ENCODE data around the gene GCNT2.
A peak's percentile ranks its signal among the peaks of the same experiment; 100 is the strongest.
"Not testable (repeated sequence)": the region's sequence is repeated elsewhere in the genome, so short reads cannot be mapped to it uniquely, and the experiment has no call there.

Gene GCNT2

GRCh38 chr6:10528158-10528981 is 7.2 kb downstream of the GCNT2 start:
- Histone ChIP-seq H3K27ac (ENCODE audit: low read depth, low read length, poor library complexity, severe bottlenecking) (peak overlapping the region; percentile 95), H3K9ac (ENCODE audit: low read length) (peak overlapping the region; percentile 81)

DNA sequence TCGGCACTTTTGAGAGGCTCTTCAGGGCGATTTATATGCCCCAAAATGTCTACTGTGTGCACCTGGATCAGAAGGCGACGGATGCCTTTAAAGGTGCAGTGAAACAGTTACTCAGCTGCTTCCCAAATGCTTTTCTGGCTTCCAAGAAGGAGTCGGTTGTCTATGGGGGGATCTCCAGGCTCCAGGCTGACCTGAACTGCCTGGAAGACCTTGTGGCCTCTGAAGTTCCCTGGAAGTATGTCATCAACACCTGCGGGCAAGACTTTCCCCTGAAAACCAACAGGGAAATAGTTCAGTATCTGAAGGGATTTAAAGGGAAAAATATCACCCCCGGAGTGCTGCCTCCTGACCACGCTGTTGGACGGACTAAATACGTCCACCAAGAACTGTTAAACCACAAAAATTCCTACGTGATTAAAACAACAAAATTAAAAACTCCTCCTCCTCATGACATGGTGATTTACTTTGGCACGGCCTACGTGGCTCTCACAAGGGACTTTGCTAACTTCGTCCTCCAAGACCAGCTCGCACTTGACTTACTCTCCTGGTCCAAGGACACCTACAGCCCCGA is 8.2 kb downstream of the GCNT2 start:
- Histone ChIP-seq H3K9me2 (ENCODE audit: low read depth, low read length) (no peaks in the 10 kb centered on the region), H3K4me3 (ENCODE audit: low read depth, low read length, poor library complexity, severe bottlenecking) (peak overlapping the region; percentile 90), H3K36me3 (ENCODE audit: insufficient read depth, low read length) (peaks cover 4% of the 10 kb centered on the region; the same call in 1 of the 2 replicates), H3K9ac (ENCODE audit: low read length) (peak overlapping the region; percentile 81), H3K79me2 (ENCODE audit: insufficient read depth, low read length) (peaks cover 31% of the 10 kb centered on the region), H2AFZ (ENCODE audit: low read length) (no peak overlapping the region), H4K20me1 (ENCODE audit: insufficient read depth, low read length) (no peaks in the 10 kb centered on the region), H3K27ac (ENCODE audit: low read depth, low read length, poor library complexity, severe bottlenecking) (peak overlapping the region; percentile 95), H3K27me3 (ENCODE audit: insufficient read depth, low read length) (no peaks in the 10 kb centered on the region), H3K4me1 (ENCODE audit: insufficient read depth, low read length, severe bottlenecking) (peaks cover 58% of the 10 kb centered on the region), H3F3A (ENCODE audit: insufficient read depth, low read length) (peaks cover 9% of the 10 kb centered on the region; the same call in 1 of the 2 replicates), H3K9me3 (ENCODE audit: low read length) (no peaks in the 10 kb centered on the region), H3K4me2 (ENCODE audit: low read length) (peak overlapping the region; percentile 98)
- no peak for TF ChIP-seq EZH2 (IDR thresholded peaks at IDR 0.05; ENCODE audit: borderline replicate concordance, low read length)
- TF ChIP-seq CTCF (IDR thresholded peaks at IDR 0.05; ENCODE audit: low read length): no peak

More at GRCh38 chr6:10528158-10528981, 7.2 kb downstream of the GCNT2 start:
- Histone ChIP-seq H3K27me3 (ENCODE audit: insufficient read depth, low read length) (no peaks in the 10 kb centered on the region), H3K4me1 (ENCODE audit: insufficient read depth, low read length, severe bottlenecking) (peaks cover 49% of the 10 kb centered on the region), H3K9me3 (ENCODE audit: low read length) (no peaks in the 10 kb centered on the region), H3K9me2 (ENCODE audit: low read depth, low read length) (no peaks in the 10 kb centered on the region), H3K79me2 (ENCODE audit: insufficient read depth, low read length) (peaks cover 31% of the 10 kb centered on the region), H3F3A (ENCODE audit: insufficient read depth, low read length) (peaks cover 9% of the 10 kb centered on the region; the same call in 1 of the 2 replicates), H4K20me1 (ENCODE audit: insufficient read depth, low read length) (no peaks in the 10 kb centered on the region), H2AFZ (ENCODE audit: low read length) (peak overlapping the region; percentile 26; the same call in 1 of the 2 replicates), H3K4me2 (ENCODE audit: low read length) (peak overlapping the region; percentile 98), H3K4me3 (ENCODE audit: low read depth, low read length, poor library complexity, severe bottlenecking) (peak overlapping the region; percentile 90), H3K36me3 (ENCODE audit: insufficient read depth, low read length) (peaks cover 4% of the 10 kb centered on the region; the same call in 1 of the 2 replicates)
- peak; percentile 21; the same call in 1 of the 2 replicates for TF ChIP-seq CTCF (IDR thresholded peaks at IDR 0.05; ENCODE audit: low read length)
- no peak for TF ChIP-seq EZH2 (IDR thresholded peaks at IDR 0.05; ENCODE audit: borderline replicate concordance, low read length)

DNA sequence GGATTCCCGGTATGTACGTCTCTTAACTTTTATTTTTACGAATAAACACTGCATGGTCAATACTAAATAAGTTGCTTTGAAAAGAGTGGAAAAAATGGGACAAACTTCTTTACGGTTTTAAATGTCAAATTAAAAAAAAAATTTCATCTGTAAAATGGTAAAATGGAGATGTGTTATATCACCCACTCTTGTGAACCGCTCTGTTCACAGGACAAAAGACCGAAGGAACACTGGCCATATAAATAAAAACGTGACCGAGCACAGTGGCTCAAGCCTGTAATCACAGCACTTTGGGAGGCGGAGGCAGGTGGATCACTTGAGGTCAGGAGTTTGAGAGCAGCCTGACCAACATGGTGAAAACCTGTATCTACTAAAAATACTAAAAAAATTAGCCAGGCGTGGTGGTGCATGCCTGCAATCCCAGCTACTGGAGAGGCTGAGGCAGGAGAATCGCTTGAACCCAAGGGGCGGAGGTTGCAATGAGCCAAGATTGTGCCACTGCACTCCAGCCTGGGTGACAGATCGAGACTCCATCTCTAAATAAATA is 8.8 kb downstream of the GCNT2 start:
- H3K27me3 ChIP-seq (ENCODE audit: insufficient read depth, low read length): not testable (repeated sequence)
- H3K4me1 ChIP-seq (ENCODE audit: insufficient read depth, low read length, severe bottlenecking): peaks cover 59% of the 10 kb centered on the region

More for the DNA sequence above, 8.8 kb downstream of the GCNT2 start:
- H3F3A ChIP-seq (ENCODE audit: insufficient read depth, low read length); H3K9me2 ChIP-seq (ENCODE audit: low read depth, low read length); H3K36me3 ChIP-seq (ENCODE audit: insufficient read depth, low read length); H3K9me3 ChIP-seq (ENCODE audit: low read length); H2AFZ ChIP-seq (ENCODE audit: low read length); H4K20me1 ChIP-seq (ENCODE audit: insufficient read depth, low read length): not testable (repeated sequence)
- H3K79me2 ChIP-seq (ENCODE audit: insufficient read depth, low read length): peaks cover 31% of the 10 kb centered on the region
- H3K9ac ChIP-seq (ENCODE audit: low read length): peak overlapping the region; percentile 81
- peak overlapping the region; percentile 98 for H3K4me2 ChIP-seq (ENCODE audit: low read length)
- H3K4me3 ChIP-seq (ENCODE audit: low read depth, low read length, poor library complexity, severe bottlenecking): peak overlapping the region; percentile 90
- peak overlapping the region; percentile 95 for H3K27ac ChIP-seq (ENCODE audit: low read depth, low read length, poor library complexity, severe bottlenecking)
